GM19025 (cell line): ENCODE data around the gene CAMTA1.

Experiments
- ATAC-seq: cut with Tn5 transposase; IDR thresholded peaks from one replicate; pipeline ENCODE4 v1.9.1; 2021; ENCODE audit warnings: mild to moderate bottlenecking, low read depth, moderate library complexity; ENCODE audit not compliant: unreplicated experiment

The CAMTA1 gene

DNA sequence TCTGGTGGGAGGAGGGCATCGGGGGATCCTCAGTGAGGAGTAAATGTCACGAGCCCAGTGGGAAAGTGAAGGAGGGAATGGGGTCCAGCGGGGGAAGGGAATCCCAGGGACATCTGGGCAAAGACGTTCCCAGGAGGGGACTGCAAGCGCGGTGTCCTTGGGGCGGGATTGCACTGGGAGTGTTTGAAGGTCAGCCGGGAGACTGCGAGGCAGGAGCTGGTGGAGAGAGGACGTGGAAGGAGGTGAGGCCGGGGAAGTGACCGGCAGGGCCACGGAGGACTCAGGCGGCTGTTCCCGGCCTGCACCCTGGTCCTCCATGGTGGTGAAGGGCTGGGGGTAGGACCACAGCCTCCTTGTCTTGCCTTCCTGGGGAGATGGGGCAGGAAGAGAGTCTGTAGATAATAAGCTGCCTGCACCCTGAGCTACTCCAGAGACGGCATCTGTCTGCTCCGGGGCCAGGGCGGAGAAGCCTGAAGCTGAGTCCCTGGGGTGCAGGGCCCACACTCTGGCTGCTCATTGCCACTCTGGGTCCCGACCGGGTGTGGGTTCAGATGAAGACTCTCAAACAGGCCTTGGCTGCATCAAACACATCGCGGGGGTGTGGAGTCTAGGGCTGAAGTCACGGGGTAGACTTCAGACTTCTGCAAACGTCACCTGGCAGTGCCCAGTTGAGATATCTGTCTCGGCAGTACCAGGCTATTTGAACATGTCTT is 264.8 kb downstream of the CAMTA1 start:
- no peak for ATAC-seq

GRCh38 chr1:7050751-7051665 is 265.8 kb downstream of the CAMTA1 start:
- no peak for ATAC-seq

- no peak for ATAC-seq
Observed at GRCh38 chr1:7052701-7053100, 267.4 kb downstream of the CAMTA1 start.

- ATAC-seq, result no peak
Observed at GRCh38 chr1:7060745-7061144, 275.5 kb downstream of the CAMTA1 start.

GRCh38 chr1:7062346-7063061 is 277.2 kb downstream of the CAMTA1 start:
- ATAC-seq, result no peak

GRCh38 chr1:7063981-7064380 is 278.7 kb downstream of the CAMTA1 start:
- no peak for ATAC-seq

DNA sequence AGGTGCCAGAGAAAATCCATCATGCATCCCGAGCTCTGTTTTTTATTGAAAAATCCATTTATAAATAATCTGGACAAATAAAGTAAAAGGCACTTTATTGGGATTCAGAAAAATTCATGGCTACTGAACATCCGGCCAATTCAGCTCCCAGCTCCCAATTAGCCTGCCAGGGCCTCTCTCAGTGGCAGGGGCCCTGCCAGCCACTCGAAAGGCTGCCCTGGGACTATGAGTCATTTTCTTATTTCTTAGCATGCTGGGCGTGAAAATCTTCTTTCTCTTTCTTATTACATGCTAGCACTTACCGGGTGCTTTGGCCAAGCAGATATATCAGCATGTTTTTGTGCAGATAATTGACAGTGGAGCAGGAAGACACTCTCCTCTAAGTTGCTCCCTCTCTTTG is 283.3 kb downstream of the CAMTA1 start:
- no peak for ATAC-seq

- ATAC-seq, result no peak
Observed at GRCh38 chr1:7069931-7070330, 284.7 kb downstream of the CAMTA1 start.

DNA sequence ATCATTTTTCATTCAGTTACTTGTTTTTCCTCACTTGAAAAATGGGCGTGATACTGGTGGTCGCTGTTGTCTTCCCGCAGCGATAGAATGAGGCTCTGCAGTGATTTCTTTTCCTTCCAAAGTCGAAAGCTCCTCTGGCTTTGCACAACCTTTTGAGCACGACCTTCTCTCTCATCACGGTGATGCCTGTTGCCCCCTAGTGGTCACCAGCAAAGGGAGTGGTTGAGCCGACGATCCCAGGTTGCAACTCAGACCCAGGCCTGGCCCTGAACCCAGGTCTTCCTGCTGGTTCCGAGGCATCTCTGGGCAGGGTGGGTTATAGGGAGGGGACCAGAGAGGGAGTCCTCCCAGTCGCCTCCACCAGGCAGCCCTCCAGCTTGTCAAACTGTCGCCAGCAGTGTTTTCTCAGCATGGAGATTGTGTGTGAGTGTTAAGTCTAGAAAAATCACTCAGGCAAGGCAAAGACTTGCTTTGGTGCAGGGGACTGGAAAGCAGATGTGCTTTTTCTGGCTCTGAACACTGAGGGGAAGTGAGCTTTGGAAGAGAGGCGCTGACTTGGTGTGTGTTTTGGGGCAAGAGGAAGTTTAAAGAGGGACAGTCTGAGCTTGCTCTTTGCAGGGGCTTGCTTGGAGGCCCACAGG is 285.3 kb downstream of the CAMTA1 start:
- no peak for ATAC-seq

GRCh38 chr1:7076117-7076516 is 290.9 kb downstream of the CAMTA1 start:
- ATAC-seq, result no peak

- no peak for ATAC-seq
Observed at GRCh38 chr1:7076572-7076971, 291.3 kb downstream of the CAMTA1 start.

DNA sequence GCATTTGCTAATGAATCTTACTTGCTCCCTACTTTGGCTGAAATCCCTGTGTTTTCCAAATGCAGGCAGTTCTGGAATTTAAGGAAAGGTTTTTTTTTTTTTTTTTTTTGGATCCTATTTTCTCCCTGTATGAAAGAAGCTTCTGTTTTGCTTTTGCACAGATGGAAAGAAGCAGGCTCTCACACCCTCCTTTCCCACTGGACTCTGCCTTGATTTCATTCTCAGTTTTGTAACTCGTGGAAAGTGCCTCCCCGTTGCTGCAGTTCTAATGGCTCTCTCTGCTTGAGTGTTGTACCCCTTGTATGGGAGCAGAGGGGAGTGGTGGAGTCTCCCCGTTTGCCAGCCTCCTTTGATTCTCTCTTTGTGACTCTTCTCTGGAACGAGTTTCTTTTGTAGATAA is 291.9 kb downstream of the CAMTA1 start:
- ATAC-seq, result no peak

- ATAC-seq, result no peak
Observed at GRCh38 chr1:7077970-7078369, 292.7 kb downstream of the CAMTA1 start.

- ATAC-seq, result no peak
Observed at GRCh38 chr1:7079637-7080036, 294.4 kb downstream of the CAMTA1 start.

DNA sequence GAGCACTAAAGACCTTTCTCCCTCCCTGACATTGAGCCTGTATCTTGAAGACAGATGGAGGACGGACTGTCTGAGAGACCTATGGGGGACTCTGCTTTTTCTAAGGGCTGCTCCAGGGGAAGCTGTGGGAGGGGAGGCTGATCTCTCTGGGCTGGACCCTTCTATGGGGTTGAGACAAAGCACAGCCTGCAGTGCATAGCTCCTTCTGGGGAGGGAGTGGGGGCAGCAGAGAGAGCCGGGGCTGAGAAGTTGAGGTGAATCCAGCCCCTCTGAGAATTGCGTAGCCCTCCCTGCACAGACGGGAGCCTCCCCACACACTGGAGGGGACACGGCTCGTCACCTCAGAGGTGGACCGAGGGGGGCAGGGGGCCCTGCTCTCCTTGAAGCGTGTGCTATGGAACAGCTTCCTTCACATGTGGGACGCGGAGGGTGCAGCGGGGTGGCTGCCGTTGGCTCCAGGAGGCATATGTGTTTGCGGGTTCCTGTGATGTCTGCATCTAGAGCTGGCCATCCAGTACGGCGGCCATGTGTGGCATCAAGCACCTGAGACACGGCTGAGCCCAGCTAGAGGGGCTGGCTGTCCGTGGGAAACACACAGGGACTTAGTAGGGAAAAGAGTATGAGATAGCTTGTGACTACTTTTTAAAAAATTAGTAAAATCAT is 299.1 kb downstream of the CAMTA1 start:
- no peak for ATAC-seq

DNA sequence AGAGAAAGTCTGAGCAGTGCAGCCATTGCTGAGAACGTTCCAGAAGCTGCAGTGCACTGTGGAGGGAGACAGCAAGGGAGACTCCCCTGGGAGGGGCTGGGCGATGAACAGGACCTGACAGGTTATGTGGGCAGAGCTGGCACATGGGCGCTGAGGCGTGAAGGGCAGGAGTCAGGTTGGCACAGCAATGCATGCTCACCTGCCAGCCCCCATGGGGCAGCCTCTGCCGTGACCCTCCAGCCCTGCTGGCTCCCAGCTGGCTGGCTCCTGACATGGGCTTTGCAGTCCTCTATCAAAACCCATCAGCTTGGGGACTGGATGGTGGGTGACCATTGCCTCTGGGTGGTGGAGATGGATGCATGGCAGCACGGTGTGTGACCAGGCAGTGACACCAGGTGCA is 300.3 kb downstream of the CAMTA1 start:
- no peak for ATAC-seq

GRCh38 chr1:7086106-7086505 is 300.9 kb downstream of the CAMTA1 start:
- ATAC-seq, result no peak

- no peak for ATAC-seq
Observed at GRCh38 chr1:7087888-7088287, 302.6 kb downstream of the CAMTA1 start.

DNA sequence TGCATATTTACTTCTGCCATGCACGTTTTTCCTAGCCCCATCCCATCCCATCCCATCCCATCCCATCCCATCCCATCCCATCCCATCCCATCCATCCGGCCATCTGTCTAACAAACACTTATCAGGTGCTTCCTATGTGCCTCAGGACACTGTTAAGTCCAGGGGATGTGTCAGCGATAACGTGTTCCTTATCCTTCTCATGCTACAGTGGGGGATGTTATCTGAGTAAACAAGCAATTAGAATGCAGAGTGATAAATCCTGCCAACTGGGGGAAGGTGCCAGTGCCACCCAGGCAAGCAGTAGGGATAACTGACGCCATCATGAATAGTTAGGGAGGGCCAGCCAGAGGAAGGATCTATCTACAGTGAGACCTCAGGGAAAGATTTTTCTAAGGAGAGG is 304.2 kb downstream of the CAMTA1 start:
- ATAC-seq, result no peak

DNA sequence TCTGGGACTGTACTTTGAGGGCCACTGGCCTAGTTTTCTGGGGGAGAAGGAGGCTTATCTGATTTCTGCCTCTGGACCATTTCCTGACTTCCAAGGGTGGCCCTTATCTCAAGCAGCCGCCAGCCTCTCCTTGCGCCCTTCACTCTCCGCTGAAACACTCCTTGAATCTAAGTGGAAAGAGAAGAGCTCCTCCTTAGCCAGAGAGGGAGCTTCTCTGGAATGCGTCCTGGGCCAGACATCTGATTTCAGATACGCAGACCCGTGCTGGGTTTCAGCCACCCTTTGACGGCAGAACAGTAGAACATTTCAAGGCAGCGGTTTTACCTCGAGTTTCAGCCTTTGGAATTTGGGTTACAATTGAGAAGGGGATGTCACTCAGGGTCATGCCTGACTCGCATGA is 308.0 kb downstream of the CAMTA1 start:
- no peak for ATAC-seq
